GM12878 (cell line): ENCODE results near the gene HLA-DMA. TPM values are rescaled to one million over a fixed set of nuclear protein-coding genes. Genes with fewer than 3 reads are reported as not detected.

ENCODE experiments used
- ATAC-seq: fragments of 200-7000 bp; cut with Tn5 transposase; 3 replicates; pipeline ENCODE4 v1.9.1; 2020; ENCODE audit warnings: mild to moderate bottlenecking, moderate library complexity
- BruUV-seq: library from RNA; stranded (reverse); fragments of 400-500 nt; replicated peaks from 2 replicates; lab custom pipeline; 2021; lab: Mats Ljungman, UMichigan
- CTCF ChIA-PET: fragments of 300-600 bp; sonication (Branson Sonifier 250); formaldehyde crosslinking; extraction: SDS; loops from one replicate; lab custom pipeline; 2021; ENCODE audit warnings: inconsistent platforms; lab: Yijun Ruan, JAX
- POLR2A ChIA-PET: fragments of 350-600 bp; formaldehyde crosslinking; extraction: SDS; loops from one replicate; lab custom pipeline; 2021; ENCODE audit warnings: inconsistent platforms; lab: Charles Lee
- RAD21 ChIA-PET: fragments of 300-600 bp; sonication (Branson Sonifier 250); formaldehyde crosslinking; loops from one replicate; lab custom pipeline; 2023; ENCODE audit warnings: antibody characterized with exemption; ENCODE audit not compliant: unreplicated experiment; lab: Charles Lee
- SMC1A ChIA-PET: fragments of 300-600 bp; sonication (Branson Sonifier 250); formaldehyde crosslinking; loops from one replicate; lab custom pipeline; 2023; ENCODE audit not compliant: unreplicated experiment, uncharacterized antibody; lab: Charles Lee
- DNase-seq: peaks from one replicate; pipeline ENCODE4 v3.0.0-alpha.2; 2011; ENCODE audit warnings: low read depth, low spot score
- FAIRE-seq: peaks from 3 replicates; lab custom pipeline; 2011; peaks lifted over from hg19 to GRCh38; lab: Jason Lieb, UNC
- H2AFZ ChIP-seq: 2 replicates; pipeline ENCODE4 v1.6.0; 2011; ENCODE audit warnings: low read depth, low read length, control low read depth; ENCODE audit not compliant: control insufficient read depth
- H3K27ac ChIP-seq: 2 replicates; pipeline ENCODE4 v1.5.1; 2011; ENCODE audit warnings: control low read depth; ENCODE audit not compliant: control insufficient read depth, insufficient read depth
- H3K27me3 ChIP-seq, 2 experiments: replicated peaks in 1 of 2; 2 replicates each; pipeline versions ENCODE4 v1.6.0 to v1.6.1; 2011; ENCODE audit warnings: low read length in 1 of 2; ENCODE audit not compliant: control insufficient read depth in 2 of 2, insufficient read depth in 2 of 2
- H3K36me3 ChIP-seq, 2 experiments: 2 replicates each; pipeline ENCODE4 v1.5.1; 2011; ENCODE audit warnings: low read length in 1 of 2; ENCODE audit not compliant: control insufficient read depth in 2 of 2, insufficient read depth in 2 of 2
- H3K4me1 ChIP-seq: 2 replicates; pipeline ENCODE4 v1.6.1; 2011; ENCODE audit warnings: mild to moderate bottlenecking, low read length, moderate library complexity, mixed read lengths; ENCODE audit not compliant: control insufficient read depth, insufficient read depth
- H3K4me2 ChIP-seq: 2 replicates; pipeline ENCODE4 v1.6.0; 2011; ENCODE audit warnings: control low read depth; ENCODE audit not compliant: control insufficient read depth, insufficient read depth
- H3K4me3 ChIP-seq: fragments of 200-600 bp; sonication (generic); 2 replicates; pipeline ENCODE4 v1.5.1; 2016
- H3K79me2 ChIP-seq: 2 replicates; pipeline ENCODE4 v1.6.0; 2011; ENCODE audit warnings: low read length; ENCODE audit not compliant: control insufficient read depth, insufficient read depth
- H3K9ac ChIP-seq: 2 replicates; pipeline ENCODE4 v1.8.0; 2011; ENCODE audit warnings: low read length, control low read depth, mixed read lengths; ENCODE audit not compliant: control insufficient read depth, insufficient read depth
- H3K9me3 ChIP-seq: replicated peaks from 3 replicates; pipeline ENCODE4 v1.5.1; 2011; ENCODE audit warnings: mild to moderate bottlenecking, low read length; ENCODE audit not compliant: control insufficient read depth, insufficient read depth
- H4K20me1 ChIP-seq: 2 replicates; pipeline ENCODE4 v1.6.0; 2011; ENCODE audit not compliant: control insufficient read depth, insufficient read depth
- FOXM1 ChIP-seq: IDR thresholded peaks from 2 replicates; pipeline ENCODE4 v1.6.1; 2012; ENCODE audit warnings: low read depth, mild to moderate bottlenecking, inconsistent platforms, low read length, moderate library complexity
- HCFC1 ChIP-seq: fragments of 150-350 bp; IDR thresholded peaks from 2 replicates; pipeline ENCODE4 v1.6.1; 2014; ENCODE audit warnings: low read length
- NBN ChIP-seq: fragments of 450-650 bp; IDR thresholded peaks from 2 replicates; pipeline ENCODE4 v1.6.1; 2016
- NFYB ChIP-seq: IDR thresholded peaks from 2 replicates; pipeline ENCODE4 v1.6.1; 2011; ENCODE audit warnings: low read depth, mild to moderate bottlenecking, low read length, improper control_type of control experiment, moderate library complexity; ENCODE audit not compliant: insufficient read depth
- PML ChIP-seq: IDR thresholded peaks from 2 replicates; pipeline ENCODE4 v1.6.1; 2012; ENCODE audit warnings: low read length, inconsistent platforms
- RB1 ChIP-seq: fragments of 450-650 bp; formaldehyde crosslinking; IDR thresholded peaks from 2 replicates; pipeline ENCODE4 v1.6.1; 2017; ENCODE audit warnings: mild to moderate bottlenecking, borderline replicate concordance
- SPI1 ChIP-seq: IDR thresholded peaks from 2 replicates; pipeline ENCODE4 v1.6.1; 2011; ENCODE audit warnings: low read depth, mild to moderate bottlenecking, low read length, moderate library complexity, borderline replicate concordance; ENCODE audit not compliant: insufficient read depth
- WGBS: methylation state at CpG from one replicate; pipeline ENCODE4 v1.1.6; 2016; ENCODE audit warnings: low lambda C conversion rate; ENCODE audit not compliant: insufficient replicate concordance, insufficient coverage; ENCODE audit errors: missing lambda C conversion rate; 5-methylcytosine and 5-hydroxymethylcytosine counted together
- in situ Hi-C: fragments of 300-500 bp; cut with MboI; formaldehyde crosslinking; loops from 9 replicates; pipeline ENCODE4 v1.14.3; 2018; ENCODE audit warnings: mixed read lengths
- intact Hi-C: fragments of 100-400 bp; cut with micrococcal nuclease; formaldehyde crosslinking; loops from one replicate; pipeline ENCODE4 v1.14.2; 2022; ENCODE audit not compliant: unreplicated experiment
- polyA plus RNA-seq, 11 experiments: library from polyadenylated mRNA; depleted of rRNA in 4 of 11; unstranded in 6 of 11; stranded (reverse) in 5 of 11; fragments of >200 nt; fragmentation: Nextera tagmentation in 4 of 11; fragmentation: Illumina TruSeq in 1 of 11; extraction: Ambion mirVana in 4 of 11; extraction: Trizol in 1 of 11; gene quantifications; 1 replicate in 1 of 11; 2 replicates in 10 of 11; pipeline versions ENCODE4 v1.2.1 to v1.2.3, GENCODE V29; 2011 to 2016; ENCODE audit warnings: inconsistent platforms in 2 of 11, missing spikeins in 2 of 11, low read depth in 1 of 11
- total RNA-seq, 4 experiments: library from RNA; depleted of rRNA in 3 of 4; stranded (reverse); fragments of >200 nt in 3 of 4; fragmentation: Illumina TruSeq in 1 of 4; extraction: Trizol in 1 of 4; gene quantifications; 2 replicates each; pipeline versions ENCODE4 v1.2.1 to v1.2.3, GENCODE V29; 2013 to 2021
- TF ChIP-seq, protein P1 (sequence below): fragments of 450-650 bp; formaldehyde crosslinking; IDR thresholded peaks from 2 replicates; pipeline ENCODE4 v1.5.0; 2022; ENCODE audit warnings: mild to moderate bottlenecking, missing genetic modification characterization
- TF ChIP-seq, protein P2 (sequence below): IDR thresholded peaks from 2 replicates; pipeline ENCODE4 v1.6.1; 2011; ENCODE audit warnings: mild to moderate bottlenecking, low read depth, low read length, moderate library complexity; ENCODE audit not compliant: insufficient replicate concordance

HLA-DMA gene
- total and polyA plus RNA-seq, 10 of the 15 experiments (the other 5 are each of a cell fraction or from before 2014, with no cell fraction given) = 177 to 552 (median 309) TPM

DNA sequence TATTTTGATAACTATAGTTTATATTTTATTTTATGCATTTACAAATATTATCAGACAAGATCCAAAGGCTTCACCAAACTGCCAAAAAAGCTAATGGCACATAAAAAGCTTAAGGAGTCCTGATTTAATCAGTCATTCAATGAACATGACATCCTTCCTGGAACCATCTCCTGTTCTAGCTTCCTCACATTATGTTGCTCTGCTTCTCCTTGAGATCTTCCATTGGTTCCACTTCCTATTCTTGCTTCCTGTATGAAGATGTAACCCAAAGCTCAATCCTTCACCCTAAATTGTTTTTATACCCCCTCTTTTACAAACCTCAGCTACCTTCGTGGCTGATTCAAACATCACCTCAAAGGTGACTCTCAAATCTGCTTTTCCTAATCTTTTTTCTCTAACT, 11.0 kb upstream of the HLA-DMA start:
- Histone ChIP-seq H4K20me1 (no peaks in the 10 kb centered on the region), H3K9me3 (no peaks in the 10 kb centered on the region), H3K9ac (no peak overlapping the region), H3K4me1 (peaks cover 8% of the 10 kb centered on the region), H3K4me2 (0 out of 2 replicates have a peak overlapping the region, but pooled peaks have one; percentile 35), H3K79me2 (peaks cover 29% of the 10 kb centered on the region), H3K27me3 (no peaks in the 10 kb centered on the region), H3K4me3 (no peak overlapping the region), H2AFZ (no peak overlapping the region), H3K27ac (no peak overlapping the region), H3K36me3 (no peaks in the 10 kb centered on the region)
- TF ChIP-seq NBN (no peak), SPI1 (0 out of 2 replicates have a peak, but pooled peaks have one; percentile 13)
- SMC1A ChIA-PET = interaction anchor here (0.7 to 17.2 kb wide), 12 partner anchors 9 to 119 kb away, joined by 3 to 347 read pairs (median 4); partner anchors contain the start of genes HLA-DMA, HLA-DMB, PSMB9 and TAP1
- FAIRE-seq (no peak), DNase-seq (no peak), ATAC-seq (no peak)
- RAD21 ChIA-PET = interaction anchor here (1.0 to 12.2 kb wide), 7 partner anchors 8 to 111 kb away, joined by 3 to 224 read pairs (median 5); partner anchors contain the start of genes HLA-DMA, HLA-DMB and TAP1
- BruUV-seq = no TSS peak
- WGBS = 0% methylated on average over 1 of the region's 1 CpG
- intact Hi-C loops = no loop called here
- in situ Hi-C loops = loop anchor here (25.0 kb wide), 2 partner anchors 1402 to 1698 kb away; partner anchors contain the start of gene LTA
- CTCF ChIA-PET = interaction anchor here (0.8 to 8.5 kb wide), 9 partner anchors 9 to 550 kb away, joined by 3 to 243 read pairs (median 5); partner anchors contain the start of gene HLA-DMA
- POLR2A ChIA-PET = interaction anchor here (0.6 to 4.4 kb wide), 8 partner anchors 9 to 71 kb away, joined by 3 to 24 read pairs (median 4); partner anchors contain the start of gene HLA-DMA

DNA sequence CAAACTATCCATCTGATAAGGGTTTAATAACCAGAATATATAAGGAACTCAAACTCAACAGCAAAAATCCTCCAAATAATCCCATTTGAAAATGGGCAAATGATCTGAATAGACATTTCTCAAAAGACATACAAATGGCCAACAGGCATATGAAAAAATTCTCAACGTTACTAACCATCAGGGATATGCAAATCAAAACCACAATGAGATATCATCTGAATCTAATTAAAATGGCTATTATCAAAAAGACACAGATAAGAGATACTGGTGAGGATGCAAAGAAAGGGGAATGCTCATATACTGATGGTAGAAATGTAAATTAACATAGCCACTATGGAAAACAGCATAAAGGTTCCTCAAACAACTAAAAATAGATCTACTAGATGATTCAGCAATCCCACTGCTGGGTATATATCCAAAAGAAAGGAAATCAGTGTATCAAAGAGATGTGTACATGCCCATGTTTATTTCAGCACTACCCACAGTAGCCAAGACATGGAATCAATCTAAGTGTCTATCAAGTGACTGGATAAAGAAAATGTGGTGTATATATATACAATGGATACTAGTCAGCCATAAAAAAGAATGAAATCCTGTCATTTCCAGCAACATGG, 9.4 kb upstream of the HLA-DMA start:
- TF ChIP-seq, protein P1, sequence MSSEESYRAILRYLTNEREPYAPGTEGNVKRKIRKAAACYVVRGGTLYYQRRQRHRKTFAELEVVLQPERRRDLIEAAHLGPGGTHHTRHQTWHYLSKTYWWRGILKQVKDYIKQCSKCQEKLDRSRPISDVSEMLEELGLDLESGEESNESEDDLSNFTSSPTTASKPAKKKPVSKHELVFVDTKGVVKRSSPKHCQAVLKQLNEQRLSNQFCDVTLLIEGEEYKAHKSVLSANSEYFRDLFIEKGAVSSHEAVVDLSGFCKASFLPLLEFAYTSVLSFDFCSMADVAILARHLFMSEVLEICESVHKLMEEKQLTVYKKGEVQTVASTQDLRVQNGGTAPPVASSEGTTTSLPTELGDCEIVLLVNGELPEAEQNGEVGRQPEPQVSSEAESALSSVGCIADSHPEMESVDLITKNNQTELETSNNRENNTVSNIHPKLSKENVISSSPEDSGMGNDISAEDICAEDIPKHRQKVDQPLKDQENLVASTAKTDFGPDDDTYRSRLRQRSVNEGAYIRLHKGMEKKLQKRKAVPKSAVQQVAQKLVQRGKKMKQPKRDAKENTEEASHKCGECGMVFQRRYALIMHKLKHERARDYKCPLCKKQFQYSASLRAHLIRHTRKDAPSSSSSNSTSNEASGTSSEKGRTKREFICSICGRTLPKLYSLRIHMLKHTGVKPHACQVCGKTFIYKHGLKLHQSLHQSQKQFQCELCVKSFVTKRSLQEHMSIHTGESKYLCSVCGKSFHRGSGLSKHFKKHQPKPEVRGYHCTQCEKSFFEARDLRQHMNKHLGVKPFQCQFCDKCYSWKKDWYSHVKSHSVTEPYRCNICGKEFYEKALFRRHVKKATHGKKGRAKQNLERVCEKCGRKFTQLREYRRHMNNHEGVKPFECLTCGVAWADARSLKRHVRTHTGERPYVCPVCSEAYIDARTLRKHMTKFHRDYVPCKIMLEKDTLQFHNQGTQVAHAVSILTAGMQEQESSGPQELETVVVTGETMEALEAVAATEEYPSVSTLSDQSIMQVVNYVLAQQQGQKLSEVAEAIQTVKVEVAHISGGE = no peak
- TF ChIP-seq, protein P2, sequence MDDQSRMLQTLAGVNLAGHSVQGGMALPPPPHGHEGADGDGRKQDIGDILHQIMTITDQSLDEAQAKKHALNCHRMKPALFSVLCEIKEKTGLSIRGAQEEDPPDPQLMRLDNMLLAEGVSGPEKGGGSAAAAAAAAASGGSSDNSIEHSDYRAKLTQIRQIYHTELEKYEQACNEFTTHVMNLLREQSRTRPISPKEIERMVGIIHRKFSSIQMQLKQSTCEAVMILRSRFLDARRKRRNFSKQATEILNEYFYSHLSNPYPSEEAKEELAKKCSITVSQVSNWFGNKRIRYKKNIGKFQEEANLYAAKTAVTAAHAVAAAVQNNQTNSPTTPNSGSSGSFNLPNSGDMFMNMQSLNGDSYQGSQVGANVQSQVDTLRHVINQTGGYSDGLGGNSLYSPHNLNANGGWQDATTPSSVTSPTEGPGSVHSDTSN = no peak
- TF ChIP-seq NFYB (no peak), HCFC1 (no peak), RB1 (no peak), FOXM1 (no peak), PML (no peak)
- in situ Hi-C loops = loop anchor here (25.0 kb wide), 2 partner anchors 1400 to 1700 kb away; partner anchors contain the start of gene LTA
- DNase-seq (no peak), ATAC-seq (no peak), FAIRE-seq (no peak)
- CTCF ChIA-PET = interaction anchor here (1.4 to 8.5 kb wide), 6 partner anchors 8 to 29 kb away, joined by 5 to 243 read pairs (median 10); partner anchors contain the start of gene HLA-DMA
- 0% methylated on average over 1 of the region's 1 CpG for WGBS
- Histone ChIP-seq H4K20me1 (no peaks in the 10 kb centered on the region), H3K9ac (no peak overlapping the region), H3K4me2 (no peak overlapping the region), H3K27ac (no peak overlapping the region), H3K9me3 (no peaks in the 10 kb centered on the region), H2AFZ (no peak overlapping the region), H3K27me3 (no peaks in the 10 kb centered on the region), H3K4me1 (peaks cover 8% of the 10 kb centered on the region), H3K36me3 (no peaks in the 10 kb centered on the region), H3K79me2 (peaks cover 15% of the 10 kb centered on the region), H3K4me3 (no peak overlapping the region)
- RAD21 ChIA-PET = interaction anchor here (6.6 to 12.2 kb wide), 2 partner anchors 6 to 22 kb away, joined by 41 to 224 read pairs; partner anchors contain the start of gene HLA-DMA
- POLR2A ChIA-PET = interaction anchor here (1.0 to 4.4 kb wide), 4 partner anchors 9 to 19 kb away, joined by 3 to 24 read pairs (median 10); partner anchors contain the start of gene HLA-DMA
- SMC1A ChIA-PET = interaction anchor here (1.2 to 17.2 kb wide), 5 partner anchors 8 to 75 kb away, joined by 3 to 347 read pairs (median 4); partner anchors contain the start of gene HLA-DMA
- BruUV-seq = no TSS peak
- intact Hi-C loops = no loop called here
